MCF 10A (cell line): ENCODE results near the gene QSOX2. TPM values are rescaled to one million over a fixed set of nuclear protein-coding genes. Genes with fewer than 3 reads are reported as not detected.

ENCODE experiments used
- BruUV-seq: library from RNA; stranded (reverse); fragments of 400-500 nt; replicated peaks from 2 replicates; lab custom pipeline; 2021; lab: Mats Ljungman, UMichigan
- CTCF ChIA-PET: fragments of 300-600 bp; sonication (Branson Sonifier 250); formaldehyde crosslinking; extraction: SDS; loops from one replicate; lab custom pipeline; 2021; ENCODE audit warnings: antibody characterized with exemption, inconsistent platforms; lab: Yijun Ruan, JAX
- POLR2A ChIA-PET: fragments of 300-600, 350-650 bp; sonication (Branson Sonifier 250); formaldehyde crosslinking; extraction: SDS; loops from one replicate; lab custom pipeline; 2020; ENCODE audit warnings: antibody characterized with exemption, inconsistent platforms; lab: Yijun Ruan, JAX
- DNase-seq: peaks from one replicate; pipeline ENCODE4 v3.0.0-alpha.2; 2018; ENCODE audit not compliant: unreplicated experiment
- H3K27ac Mint-ChIP-seq: one replicate; pipeline ENCODE4 v1.8.0; 2022; ENCODE audit warnings: mild to moderate bottlenecking, low read depth, mixed read lengths; ENCODE audit not compliant: unreplicated experiment
- H3K27me3 Mint-ChIP-seq: one replicate; pipeline ENCODE4 v1.8.0; 2022; ENCODE audit warnings: mixed read lengths; ENCODE audit not compliant: insufficient read depth, unreplicated experiment
- H3K36me3 Mint-ChIP-seq: one replicate; pipeline ENCODE4 v1.8.0; 2022; ENCODE audit warnings: mild to moderate bottlenecking, moderate library complexity, mixed read lengths; ENCODE audit not compliant: insufficient read depth, unreplicated experiment
- H3K4me1 Mint-ChIP-seq: one replicate; pipeline ENCODE4 v1.8.0; 2022; ENCODE audit warnings: mixed read lengths; ENCODE audit not compliant: insufficient read depth, unreplicated experiment
- H3K4me3 Mint-ChIP-seq: one replicate; pipeline ENCODE4 v1.8.0; 2022; ENCODE audit warnings: mild to moderate bottlenecking, moderate library complexity, mixed read lengths; ENCODE audit not compliant: unreplicated experiment
- H3K9me3 Mint-ChIP-seq: one replicate; pipeline ENCODE4 v1.8.0; 2022; ENCODE audit warnings: mixed read lengths; ENCODE audit not compliant: unreplicated experiment
- CTCF ChIP-seq: fragments of 200-600 bp; IDR thresholded peaks from one replicate; pipeline ENCODE4 v1.8.0; 2022; ENCODE audit warnings: antibody characterized with exemption, mild to moderate bottlenecking; ENCODE audit not compliant: unreplicated experiment
- intact Hi-C: fragments of 100-400 bp; cut with micrococcal nuclease; formaldehyde crosslinking; loops from 2 replicates; pipeline ENCODE4 v1.14.1; 2022
- total RNA-seq: library from RNA; stranded (reverse); gene quantifications from 2 replicates; pipeline ENCODE4 v1.2.3, GENCODE V29; 2022

QSOX2 gene
- total RNA-seq, 1 experiment from 2014 or later: 27.7 TPM

- POLR2A ChIA-PET: no interaction called here
- H3K9me3 Mint-ChIP-seq: no peaks in the 10 kb centered on the region
- intact Hi-C loops: no loop called here
- BruUV-seq: no TSS peak
- H3K36me3 Mint-ChIP-seq: no peaks in the 10 kb centered on the region
- H3K27me3 Mint-ChIP-seq: no peaks in the 10 kb centered on the region
- no peak overlapping the region for H3K4me3 Mint-ChIP-seq
- DNase-seq: no peak
- H3K27ac Mint-ChIP-seq: no peak overlapping the region
- TF ChIP-seq CTCF: no peak
- peaks cover 7% of the 10 kb centered on the region for H3K4me1 Mint-ChIP-seq
- CTCF ChIA-PET: interaction anchor here (0.6 to 1.0 kb wide), 2 partner anchors 11 to 83 kb away, joined by 3 to 5 read pairs; no protein-coding TSS in a partner anchor
These were observed 12.7 kb upstream of the QSOX2 start for GRCh38 chr9:136258299-136258625.

- H3K9me3 Mint-ChIP-seq: no peaks in the 10 kb centered on the region
- no peaks in the 10 kb centered on the region for H3K27me3 Mint-ChIP-seq
- ChIA-PET POLR2A (no interaction called here), CTCF (interaction anchor here (0.6 to 1.0 kb wide), 2 partner anchors 12 to 82 kb away, joined by 3 to 5 read pairs; no protein-coding TSS in a partner anchor)
- H3K4me1 Mint-ChIP-seq: peaks cover 7% of the 10 kb centered on the region
- no peak overlapping the region for H3K27ac Mint-ChIP-seq
- TF ChIP-seq CTCF: no peak
- intact Hi-C loops: no loop called here
- no peak overlapping the region for H3K4me3 Mint-ChIP-seq
- BruUV-seq: no TSS peak
- H3K36me3 Mint-ChIP-seq: no peaks in the 10 kb centered on the region
- DNase-seq: no peak
These were observed 12.0 kb upstream of the QSOX2 start for GRCh38 chr9:136257381-136258298.

GRCh38 chr9:136255896-136256890, 10.6 kb upstream of the QSOX2 start:
- no peaks in the 10 kb centered on the region for H3K27me3 Mint-ChIP-seq
- no peak for TF ChIP-seq CTCF
- no peak overlapping the region for H3K4me3 Mint-ChIP-seq
- H3K36me3 Mint-ChIP-seq: no peaks in the 10 kb centered on the region
- POLR2A ChIA-PET: no interaction called here
- H3K27ac Mint-ChIP-seq: no peak overlapping the region
- peaks cover 7% of the 10 kb centered on the region for H3K4me1 Mint-ChIP-seq
- BruUV-seq: no TSS peak
- intact Hi-C loops: no loop called here
- no peak for DNase-seq
- CTCF ChIA-PET: interaction anchor here (0.5 to 0.7 kb wide), 3 partner anchors 9 to 28 kb away, joined by 3 read pairs; no protein-coding TSS in a partner anchor
- H3K9me3 Mint-ChIP-seq: no peaks in the 10 kb centered on the region
